K562 (cell line): Measurements from ENCODE around the gene KCTD7. TPM values are rescaled to one million over a fixed set of nuclear protein-coding genes. Genes with fewer than 3 reads are reported as not detected.

Experiments
- ARNT ChIP-seq, 2 experiments: fragments of 450-650 bp; IDR thresholded peaks; 2 replicates each; pipeline ENCODE4 v1.6.1; 2016; ENCODE audit warnings: mild to moderate bottlenecking in 1 of 2
- ASH1L ChIP-seq: fragments of 450-650 bp; IDR thresholded peaks from 2 replicates; pipeline ENCODE4 v1.6.1; 2018; ENCODE audit warnings: borderline replicate concordance, mild to moderate bottlenecking, low read depth; ENCODE audit not compliant: partially characterized antibody
- E2F3 ChIP-seq: fragments of 250-450 bp; sonication (Bioruptor Pico); IDR thresholded peaks from 2 replicates; pipeline ENCODE4 v1.4.0; 2020; ENCODE audit warnings: mild to moderate bottlenecking
- ETV6 ChIP-seq, 3 experiments: fragments of 150-350 bp in 1 of 3; sonication (generic) in 1 of 3; formaldehyde crosslinking in 1 of 3; IDR thresholded peaks; 2 replicates each; pipeline versions ENCODE4 v1.6.1 to v1.8.0; 2014 to 2022; ENCODE audit warnings: borderline replicate concordance in 2 of 3, low read depth in 2 of 3, antibody characterized with exemption in 1 of 3, low read length in 1 of 3, mild to moderate bottlenecking in 1 of 3, missing genetic modification reagents in 1 of 3
- FUS ChIP-seq: fragments of 200-400 bp; formaldehyde crosslinking; optimal IDR thresholded peaks from 2 replicates; pipeline ENCODE3; 2017; ENCODE audit warnings: low read depth, low read length
- GTF2A2 ChIP-seq: IDR thresholded peaks from 2 replicates; pipeline ENCODE4 v1.6.1; 2016; ENCODE audit warnings: mild to moderate bottlenecking, missing genetic modification characterization, missing compliant biosample characterization
- GTF2E2 ChIP-seq: fragments of 200-800 bp; sonication (Bioruptor generic); IDR thresholded peaks from 2 replicates; pipeline ENCODE4 v1.6.1; 2016; ENCODE audit warnings: missing genetic modification characterization, missing compliant biosample characterization
- HLTF ChIP-seq: fragments of 450-650 bp; IDR thresholded peaks from 2 replicates; pipeline ENCODE4 v1.6.1; 2016
- HMG20A ChIP-seq: fragments of 450-650 bp; formaldehyde crosslinking; conservative IDR thresholded peaks from 2 replicates; pipeline ENCODE4 v1.4.0; 2020; ENCODE audit warnings: mild to moderate bottlenecking, mixed read lengths
- JUND ChIP-seq, 2 experiments: IDR thresholded peaks; 2 replicates in 1 of 2; 3 replicates in 1 of 2; pipeline ENCODE4 v1.6.1; 2011; ENCODE audit warnings: borderline replicate concordance in 2 of 2, low read depth in 2 of 2, low read length in 2 of 2, improper control_type of control experiment in 1 of 2, missing biosample characterization in 1 of 2, missing genetic modification characterization in 1 of 2, missing genetic modification reagents in 1 of 2
- MAFG ChIP-seq: fragments of 450-650 bp; conservative IDR thresholded peaks from 2 replicates; pipeline ENCODE4 v1.6.1; 2016; ENCODE audit warnings: missing genetic modification characterization, missing compliant biosample characterization
- MCM7 ChIP-seq, 2 experiments: fragments of 450-650 bp; IDR thresholded peaks; 2 replicates each; pipeline ENCODE4 v1.6.1; 2016 to 2018
- PHF21A ChIP-seq: fragments of 450-650 bp; IDR thresholded peaks from 2 replicates; pipeline ENCODE4 v1.6.1; 2017; ENCODE audit warnings: low read depth, borderline replicate concordance
- PML ChIP-seq: IDR thresholded peaks from 2 replicates; pipeline ENCODE4 v1.6.1; 2012; ENCODE audit warnings: low read length, inconsistent platforms
- YY1 ChIP-seq, 3 experiments: IDR thresholded peaks; 2 replicates each; pipeline ENCODE4 v1.6.1; 2011; ENCODE audit warnings: low read length in 2 of 3, mild to moderate bottlenecking in 2 of 3, moderate library complexity in 2 of 3, borderline replicate concordance in 1 of 3, control low read depth in 1 of 3, low read depth in 1 of 3; ENCODE audit not compliant: insufficient read depth in 3 of 3, insufficient replicate concordance in 2 of 3, control insufficient read depth in 1 of 3, insufficient read length in 1 of 3; ENCODE audit errors: extremely low read depth in 1 of 3
- ZNF124 ChIP-seq: sonication (generic); formaldehyde crosslinking; IDR thresholded peaks from 2 replicates; pipeline ENCODE4 v1.8.1; 2022; ENCODE audit warnings: missing genetic modification reagents
- ZNF316 ChIP-seq: fragments of 450-650 bp; IDR thresholded peaks from 2 replicates; pipeline ENCODE4 v1.6.1; 2016
- ZNF507 ChIP-seq: conservative IDR thresholded peaks from 2 replicates; pipeline ENCODE4 v1.6.1; 2017; ENCODE audit warnings: missing genetic modification characterization, missing compliant biosample characterization
- ZNF57 ChIP-seq: fragments of 450-650 bp; formaldehyde crosslinking; IDR thresholded peaks from 2 replicates; pipeline ENCODE4 v1.4.0; 2020; ENCODE audit warnings: mild to moderate bottlenecking, moderate library complexity
- ZNF586 ChIP-seq: fragments of 450-650 bp; formaldehyde crosslinking; conservative IDR thresholded peaks from 2 replicates; pipeline ENCODE4 v1.4.0; 2020; ENCODE audit warnings: mild to moderate bottlenecking, moderate library complexity
- polyA plus RNA-seq, 8 experiments: library from polyadenylated mRNA; depleted of rRNA in 4 of 8; stranded (reverse) in 5 of 8; unstranded in 3 of 8; fragments of >200 nt; fragmentation: Nextera tagmentation in 2 of 8; fragmentation: Illumina TruSeq in 1 of 8; extraction: Ambion mirVana in 2 of 8; extraction: Trizol in 1 of 8; gene quantifications; 2 replicates each; pipeline versions ENCODE4 v1.2.1 to v1.2.3, GENCODE V29; 2011 to 2014; ENCODE audit warnings: inconsistent platforms in 1 of 8, missing spikeins in 1 of 8
- total RNA-seq, 7 experiments: library from RNA; depleted of rRNA in 6 of 7; stranded (reverse); fragments of >200 nt in 6 of 7; fragmentation: Illumina TruSeq in 2 of 7; extraction: Trizol in 2 of 7; gene quantifications; 2 replicates each; pipeline versions ENCODE4 v1.2.1 to v1.2.3, GENCODE V29; 2011 to 2021; ENCODE audit warnings: low replicate concordance in 1 of 7
- TF ChIP-seq, protein P1 (sequence below), 2 experiments: fragments of 450-650 bp in 1 of 2; IDR thresholded peaks; 2 replicates each; pipeline ENCODE4 v1.6.1; 2011 to 2017; ENCODE audit warnings: low read depth in 2 of 2, antibody characterized with exemption in 1 of 2, borderline replicate concordance in 1 of 2, low read length in 1 of 2, mild to moderate bottlenecking in 1 of 2, mixed read lengths in 1 of 2; ENCODE audit not compliant: control insufficient read depth in 1 of 2
- TF ChIP-seq, protein P2 (sequence below): fragments of 450-650 bp; formaldehyde crosslinking; conservative IDR thresholded peaks from 2 replicates; pipeline ENCODE4 v1.4.0; 2022; ENCODE audit warnings: mild to moderate bottlenecking, missing genetic modification characterization

The KCTD7 gene
- total and polyA plus RNA-seq, 9 of the 15 experiments (the other 6 are each of a cell fraction or from before 2014, with no cell fraction given): 1.5 to 26.0 (median 9.0) TPM

DNA sequence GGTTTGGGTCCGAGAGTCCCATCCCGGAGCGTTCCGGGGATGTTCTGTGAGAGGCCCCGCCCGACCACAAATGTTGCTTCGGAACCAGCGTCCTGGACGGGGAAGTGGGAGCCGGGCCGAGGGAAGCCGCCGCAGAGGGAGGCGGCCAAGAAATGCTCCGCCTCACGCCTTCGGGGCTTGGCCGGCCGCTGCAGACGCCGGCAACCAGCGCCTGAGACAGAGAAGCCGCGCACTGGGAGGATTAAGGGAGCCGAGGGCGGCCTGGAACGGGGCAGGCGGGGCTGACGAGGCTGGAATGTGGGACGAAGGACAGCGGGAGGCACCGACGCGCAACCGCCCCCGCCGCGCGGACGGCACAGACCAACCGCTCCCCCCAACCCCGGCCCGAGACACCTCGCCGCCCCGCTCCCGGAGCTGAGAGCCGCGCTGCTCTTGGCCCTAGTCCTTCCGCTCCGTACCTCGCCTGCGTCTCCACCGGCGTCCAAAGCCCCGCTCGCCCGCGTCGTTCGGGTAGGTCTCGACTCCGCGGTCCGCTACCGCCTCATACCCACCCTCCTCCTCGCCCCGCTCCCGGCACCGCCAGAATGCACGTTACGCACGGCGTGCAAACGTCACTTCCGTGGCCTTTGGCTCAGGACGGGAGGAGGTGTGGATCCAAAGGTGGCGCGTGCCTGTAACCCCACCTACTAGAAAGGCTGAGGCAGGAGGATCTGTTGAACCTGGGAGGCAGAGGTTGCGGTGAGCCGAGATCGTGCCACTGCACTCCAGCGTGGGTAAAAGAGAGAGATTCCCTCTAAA, 36.7 kb upstream of the KCTD7 start (continued):
- TF ChIP-seq ETV6 (IDR thresholded peaks at IDR 0.05; ENCODE audit: borderline replicate concordance in 1 of 2, low read depth in 2 of 2, low read length in 1 of 2) (no peak), ETV6 (CRISPR knock-in tag; IDR thresholded peaks at IDR 0.05; ENCODE audit: borderline replicate concordance) (no peak), GTF2E2 (tag) (no peak; the same call in 1 of the 2 replicates), ZNF57 (CRISPR knock-in tag) (no peak), JUND (IDR thresholded peaks at IDR 0.05; ENCODE audit: borderline replicate concordance, low read depth, low read length) (peak; percentile 61; the same call in 1 of the 2 replicates), JUND (tag; IDR thresholded peaks at IDR 0.05; ENCODE audit: borderline replicate concordance, low read depth, low read length) (peak; percentile 51; the same call in 1 of the 3 replicates), ZNF586 (CRISPR knock-in tag) (no peak), FUS (no peak), PHF21A (no peak), E2F3 (CRISPR knock-in tag) (no peak), GTF2A2 (tag) (no peak), MCM7 (IDR thresholded peaks at IDR 0.05) (no peak), PML (peak; percentile 75), ZNF316 (peak; percentile 14; the same call in 1 of the 2 replicates), MAFG (tag) (no peak), ZNF124 (no peak), ASH1L (peak; percentile 65), HLTF (0 out of 2 replicates have a peak, but pooled peaks have one; percentile 45), HMG20A (CRISPR knock-in tag) (no peak), YY1 (IDR thresholded peaks at IDR 0.05; ENCODE audit: borderline replicate concordance in 1 of 3, control insufficient read depth in 1 of 3, extremely low read depth in 1 of 3, insufficient read depth in 3 of 3, insufficient read length in 1 of 3, insufficient replicate concordance in 2 of 3, low read depth in 1 of 3, low read length in 2 of 3) (peak in 1 of 3 experiments; percentile 7), ZNF507 (no peak), ARNT (IDR thresholded peaks at IDR 0.05) (peak in 1 of 2 experiments; percentile 80; a peak in 1 of 4 replicates)
- TF ChIP-seq, protein P1, sequence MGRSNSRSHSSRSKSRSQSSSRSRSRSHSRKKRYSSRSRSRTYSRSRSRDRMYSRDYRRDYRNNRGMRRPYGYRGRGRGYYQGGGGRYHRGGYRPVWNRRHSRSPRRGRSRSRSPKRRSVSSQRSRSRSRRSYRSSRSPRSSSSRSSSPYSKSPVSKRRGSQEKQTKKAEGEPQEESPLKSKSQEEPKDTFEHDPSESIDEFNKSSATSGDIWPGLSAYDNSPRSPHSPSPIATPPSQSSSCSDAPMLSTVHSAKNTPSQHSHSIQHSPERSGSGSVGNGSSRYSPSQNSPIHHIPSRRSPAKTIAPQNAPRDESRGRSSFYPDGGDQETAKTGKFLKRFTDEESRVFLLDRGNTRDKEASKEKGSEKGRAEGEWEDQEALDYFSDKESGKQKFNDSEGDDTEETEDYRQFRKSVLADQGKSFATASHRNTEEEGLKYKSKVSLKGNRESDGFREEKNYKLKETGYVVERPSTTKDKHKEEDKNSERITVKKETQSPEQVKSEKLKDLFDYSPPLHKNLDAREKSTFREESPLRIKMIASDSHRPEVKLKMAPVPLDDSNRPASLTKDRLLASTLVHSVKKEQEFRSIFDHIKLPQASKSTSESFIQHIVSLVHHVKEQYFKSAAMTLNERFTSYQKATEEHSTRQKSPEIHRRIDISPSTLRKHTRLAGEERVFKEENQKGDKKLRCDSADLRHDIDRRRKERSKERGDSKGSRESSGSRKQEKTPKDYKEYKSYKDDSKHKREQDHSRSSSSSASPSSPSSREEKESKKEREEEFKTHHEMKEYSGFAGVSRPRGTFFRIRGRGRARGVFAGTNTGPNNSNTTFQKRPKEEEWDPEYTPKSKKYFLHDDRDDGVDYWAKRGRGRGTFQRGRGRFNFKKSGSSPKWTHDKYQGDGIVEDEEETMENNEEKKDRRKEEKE (IDR thresholded peaks at IDR 0.05; ENCODE audit: borderline replicate concordance in 1 of 2, control insufficient read depth in 1 of 2, low read depth in 2 of 2, low read length in 1 of 2): no peak
- TF ChIP-seq, protein P2, sequence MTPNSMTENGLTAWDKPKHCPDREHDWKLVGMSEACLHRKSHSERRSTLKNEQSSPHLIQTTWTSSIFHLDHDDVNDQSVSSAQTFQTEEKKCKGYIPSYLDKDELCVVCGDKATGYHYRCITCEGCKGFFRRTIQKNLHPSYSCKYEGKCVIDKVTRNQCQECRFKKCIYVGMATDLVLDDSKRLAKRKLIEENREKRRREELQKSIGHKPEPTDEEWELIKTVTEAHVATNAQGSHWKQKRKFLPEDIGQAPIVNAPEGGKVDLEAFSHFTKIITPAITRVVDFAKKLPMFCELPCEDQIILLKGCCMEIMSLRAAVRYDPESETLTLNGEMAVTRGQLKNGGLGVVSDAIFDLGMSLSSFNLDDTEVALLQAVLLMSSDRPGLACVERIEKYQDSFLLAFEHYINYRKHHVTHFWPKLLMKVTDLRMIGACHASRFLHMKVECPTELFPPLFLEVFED: no peak
